HepG2 (cell line): ENCODE results near the gene DUS1L. TPM values are rescaled to one million over a fixed set of nuclear protein-coding genes. Genes with fewer than 3 reads are reported as not detected.

Experiments used
- AGO2 ChIP-seq: fragments of 200-400 bp; formaldehyde crosslinking; optimal IDR thresholded peaks from 2 replicates; pipeline ENCODE3; 2017; ENCODE audit warnings: mild to moderate bottlenecking, low read depth, low read length, moderate library complexity
- CEBPG ChIP-seq: IDR thresholded peaks from 2 replicates; pipeline ENCODE4 v1.6.1; 2016
- GLI4 ChIP-seq: sonication (generic); formaldehyde crosslinking; IDR thresholded peaks from 2 replicates; pipeline ENCODE4 v1.5.1; 2020; ENCODE audit warnings: missing genetic modification reagents, mild to moderate bottlenecking, moderate library complexity, borderline replicate concordance
- KMT2B ChIP-seq: IDR thresholded peaks from 2 replicates; pipeline ENCODE4 v1.6.1; 2016; ENCODE audit warnings: missing genetic modification reagents, missing compliant biosample characterization
- MED13 ChIP-seq: sonication (generic); formaldehyde crosslinking; IDR thresholded peaks from 2 replicates; pipeline ENCODE4 v1.5.0; 2020; ENCODE audit warnings: missing genetic modification reagents
- MIER3 ChIP-seq: IDR thresholded peaks from 2 replicates; pipeline ENCODE4 v1.6.1; 2016; ENCODE audit warnings: missing compliant biosample characterization, borderline replicate concordance
- MYC ChIP-seq: sonication (generic); formaldehyde crosslinking; IDR thresholded peaks from 2 replicates; pipeline ENCODE4 v1.9.0; 2021; ENCODE audit warnings: missing genetic modification reagents, borderline replicate concordance
- NFE2L1 ChIP-seq: sonication (generic); formaldehyde crosslinking; IDR thresholded peaks from 2 replicates; pipeline ENCODE4 v1.4.0; 2020; ENCODE audit warnings: missing genetic modification reagents, mild to moderate bottlenecking, borderline replicate concordance
- NFYC ChIP-seq: IDR thresholded peaks from 2 replicates; pipeline ENCODE4 v1.6.1; 2016; ENCODE audit warnings: missing genetic modification reagents, missing compliant biosample characterization
- SP5 ChIP-seq: IDR thresholded peaks from 2 replicates; pipeline ENCODE4 v1.6.1; 2016; ENCODE audit warnings: low read depth, borderline replicate concordance
- SPEN ChIP-seq: sonication (generic); formaldehyde crosslinking; IDR thresholded peaks from 2 replicates; pipeline ENCODE4 v1.5.1; 2020; ENCODE audit warnings: low read depth, mild to moderate bottlenecking, missing genetic modification reagents
- SRF ChIP-seq: IDR thresholded peaks from 2 replicates; pipeline ENCODE4 v1.6.1; 2011; ENCODE audit warnings: mild to moderate bottlenecking, low read depth, low read length, moderate library complexity
- ZFP90 ChIP-seq: sonication (generic); formaldehyde crosslinking; IDR thresholded peaks from 2 replicates; pipeline ENCODE4 v1.8.0; 2022; ENCODE audit warnings: missing genetic modification reagents, mild to moderate bottlenecking, inconsistent platforms, borderline replicate concordance
- ZKSCAN1 ChIP-seq: fragments of 150-350 bp; IDR thresholded peaks from 2 replicates; pipeline ENCODE4 v1.6.1; 2014; ENCODE audit warnings: low read length
- ZNF431 ChIP-seq: sonication (generic); formaldehyde crosslinking; IDR thresholded peaks from 2 replicates; pipeline ENCODE4 v1.9.0; 2022; ENCODE audit warnings: missing genetic modification reagents, low read depth, mild to moderate bottlenecking, borderline replicate concordance
- ZNF44 ChIP-seq: sonication (generic); formaldehyde crosslinking; IDR thresholded peaks from 2 replicates; pipeline ENCODE4 v1.5.1; 2020; ENCODE audit warnings: mild to moderate bottlenecking, missing genetic modification reagents
- ZNF460 ChIP-seq: sonication (generic); formaldehyde crosslinking; IDR thresholded peaks from 2 replicates; pipeline ENCODE4 v1.5.1; 2020; ENCODE audit warnings: missing genetic modification reagents, mild to moderate bottlenecking, borderline replicate concordance
- ZSCAN22 ChIP-seq: sonication (generic); formaldehyde crosslinking; IDR thresholded peaks from 2 replicates; pipeline ENCODE4 v1.4.0; 2020; ENCODE audit warnings: mild to moderate bottlenecking, missing genetic modification reagents
- polyA plus RNA-seq, 8 experiments: library from polyadenylated mRNA; depleted of rRNA in 3 of 8; stranded (reverse) in 7 of 8; unstranded in 1 of 8; fragments of >200 nt; fragmentation: Illumina TruSeq in 4 of 8; extraction: Trizol in 4 of 8; gene quantifications; 2 replicates each; pipeline versions ENCODE4 v1.2.1 to v1.2.3, GENCODE V29; 2011 to 2016; ENCODE audit warnings: low read depth in 4 of 8, missing spikeins in 1 of 8, mixed read lengths in 1 of 8; ENCODE audit not compliant: insufficient read depth in 1 of 8
- total RNA-seq, 5 experiments: library from RNA; depleted of rRNA; stranded (reverse); fragments of >200 nt; fragmentation: Illumina TruSeq; extraction: Trizol; gene quantifications; 2 replicates each; pipeline ENCODE4 v1.2.3, GENCODE V29; 2016; ENCODE audit warnings: low read depth in 1 of 5
- TF ChIP-seq, protein P1 (sequence below): sonication (generic); formaldehyde crosslinking; IDR thresholded peaks from 2 replicates; pipeline ENCODE4 v1.4.0; 2020; ENCODE audit warnings: missing genetic modification reagents
- TF ChIP-seq, protein P2 (sequence below): sonication (generic); formaldehyde crosslinking; IDR thresholded peaks from 2 replicates; pipeline ENCODE4 v1.5.0; 2020; ENCODE audit warnings: mild to moderate bottlenecking, missing genetic modification reagents
- TF ChIP-seq, protein P3 (sequence below): IDR thresholded peaks from 2 replicates; pipeline ENCODE4 v1.6.1; 2012; ENCODE audit warnings: low read length, improper control_type of control experiment

Gene DUS1L
- total and polyA plus RNA-seq, 2 of the 13 experiments (the other 11 are each of a cell fraction or from before 2014, with no cell fraction given), result 81.0 to 109 TPM

GRCh38 chr17:82051776-82052637 is 13.6 kb downstream of the DUS1L start, which contains the start of the genes GPS1 and RFNG (continued):
- TF ChIP-seq ZFP90 (0 out of 2 replicates have a peak, but pooled peaks have one; percentile 47), ZKSCAN1 (no peak), MYC (peak; percentile 34; the same call in 1 of the 2 replicates), GLI4 (no peak), MED13 (CRISPR knock-in tag) (0 out of 2 replicates have a peak, but pooled peaks have one; percentile 3), SP5 (peak; percentile 47), ZNF460 (CRISPR knock-in tag) (no peak), CEBPG (CRISPR knock-in tag) (no peak), ZNF44 (CRISPR knock-in tag) (no peak), ZSCAN22 (CRISPR knock-in tag) (no peak), AGO2 (peak; percentile 81), SPEN (CRISPR knock-in tag) (peak; percentile 67), ZNF431 (CRISPR knock-in tag) (no peak), NFE2L1 (CRISPR knock-in tag) (no peak), NFYC (no peak), MIER3 (CRISPR knock-in tag) (no peak), KMT2B (CRISPR knock-in tag) (peak; percentile 37; the same call in 1 of the 2 replicates), SRF (0 out of 2 replicates have a peak, but pooled peaks have one; percentile 4)
- TF ChIP-seq, protein P1, sequence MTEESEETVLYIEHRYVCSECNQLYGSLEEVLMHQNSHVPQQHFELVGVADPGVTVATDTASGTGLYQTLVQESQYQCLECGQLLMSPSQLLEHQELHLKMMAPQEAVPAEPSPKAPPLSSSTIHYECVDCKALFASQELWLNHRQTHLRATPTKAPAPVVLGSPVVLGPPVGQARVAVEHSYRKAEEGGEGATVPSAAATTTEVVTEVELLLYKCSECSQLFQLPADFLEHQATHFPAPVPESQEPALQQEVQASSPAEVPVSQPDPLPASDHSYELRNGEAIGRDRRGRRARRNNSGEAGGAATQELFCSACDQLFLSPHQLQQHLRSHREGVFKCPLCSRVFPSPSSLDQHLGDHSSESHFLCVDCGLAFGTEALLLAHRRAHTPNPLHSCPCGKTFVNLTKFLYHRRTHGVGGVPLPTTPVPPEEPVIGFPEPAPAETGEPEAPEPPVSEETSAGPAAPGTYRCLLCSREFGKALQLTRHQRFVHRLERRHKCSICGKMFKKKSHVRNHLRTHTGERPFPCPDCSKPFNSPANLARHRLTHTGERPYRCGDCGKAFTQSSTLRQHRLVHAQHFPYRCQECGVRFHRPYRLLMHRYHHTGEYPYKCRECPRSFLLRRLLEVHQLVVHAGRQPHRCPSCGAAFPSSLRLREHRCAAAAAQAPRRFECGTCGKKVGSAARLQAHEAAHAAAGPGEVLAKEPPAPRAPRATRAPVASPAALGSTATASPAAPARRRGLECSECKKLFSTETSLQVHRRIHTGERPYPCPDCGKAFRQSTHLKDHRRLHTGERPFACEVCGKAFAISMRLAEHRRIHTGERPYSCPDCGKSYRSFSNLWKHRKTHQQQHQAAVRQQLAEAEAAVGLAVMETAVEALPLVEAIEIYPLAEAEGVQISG, result peak; percentile 84
- TF ChIP-seq, protein P2, sequence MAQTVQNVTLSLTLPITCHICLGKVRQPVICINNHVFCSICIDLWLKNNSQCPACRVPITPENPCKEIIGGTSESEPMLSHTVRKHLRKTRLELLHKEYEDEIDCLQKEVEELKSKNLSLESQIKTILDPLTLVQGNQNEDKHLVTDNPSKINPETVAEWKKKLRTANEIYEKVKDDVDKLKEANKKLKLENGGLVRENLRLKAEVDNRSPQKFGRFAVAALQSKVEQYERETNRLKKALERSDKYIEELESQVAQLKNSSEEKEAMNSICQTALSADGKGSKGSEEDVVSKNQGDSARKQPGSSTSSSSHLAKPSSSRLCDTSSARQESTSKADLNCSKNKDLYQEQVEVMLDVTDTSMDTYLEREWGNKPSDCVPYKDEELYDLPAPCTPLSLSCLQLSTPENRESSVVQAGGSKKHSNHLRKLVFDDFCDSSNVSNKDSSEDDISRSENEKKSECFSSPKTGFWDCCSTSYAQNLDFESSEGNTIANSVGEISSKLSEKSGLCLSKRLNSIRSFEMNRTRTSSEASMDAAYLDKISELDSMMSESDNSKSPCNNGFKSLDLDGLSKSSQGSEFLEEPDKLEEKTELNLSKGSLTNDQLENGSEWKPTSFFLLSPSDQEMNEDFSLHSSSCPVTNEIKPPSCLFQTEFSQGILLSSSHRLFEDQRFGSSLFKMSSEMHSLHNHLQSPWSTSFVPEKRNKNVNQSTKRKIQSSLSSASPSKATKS (CRISPR knock-in tag), result no peak
- TF ChIP-seq, protein P3, sequence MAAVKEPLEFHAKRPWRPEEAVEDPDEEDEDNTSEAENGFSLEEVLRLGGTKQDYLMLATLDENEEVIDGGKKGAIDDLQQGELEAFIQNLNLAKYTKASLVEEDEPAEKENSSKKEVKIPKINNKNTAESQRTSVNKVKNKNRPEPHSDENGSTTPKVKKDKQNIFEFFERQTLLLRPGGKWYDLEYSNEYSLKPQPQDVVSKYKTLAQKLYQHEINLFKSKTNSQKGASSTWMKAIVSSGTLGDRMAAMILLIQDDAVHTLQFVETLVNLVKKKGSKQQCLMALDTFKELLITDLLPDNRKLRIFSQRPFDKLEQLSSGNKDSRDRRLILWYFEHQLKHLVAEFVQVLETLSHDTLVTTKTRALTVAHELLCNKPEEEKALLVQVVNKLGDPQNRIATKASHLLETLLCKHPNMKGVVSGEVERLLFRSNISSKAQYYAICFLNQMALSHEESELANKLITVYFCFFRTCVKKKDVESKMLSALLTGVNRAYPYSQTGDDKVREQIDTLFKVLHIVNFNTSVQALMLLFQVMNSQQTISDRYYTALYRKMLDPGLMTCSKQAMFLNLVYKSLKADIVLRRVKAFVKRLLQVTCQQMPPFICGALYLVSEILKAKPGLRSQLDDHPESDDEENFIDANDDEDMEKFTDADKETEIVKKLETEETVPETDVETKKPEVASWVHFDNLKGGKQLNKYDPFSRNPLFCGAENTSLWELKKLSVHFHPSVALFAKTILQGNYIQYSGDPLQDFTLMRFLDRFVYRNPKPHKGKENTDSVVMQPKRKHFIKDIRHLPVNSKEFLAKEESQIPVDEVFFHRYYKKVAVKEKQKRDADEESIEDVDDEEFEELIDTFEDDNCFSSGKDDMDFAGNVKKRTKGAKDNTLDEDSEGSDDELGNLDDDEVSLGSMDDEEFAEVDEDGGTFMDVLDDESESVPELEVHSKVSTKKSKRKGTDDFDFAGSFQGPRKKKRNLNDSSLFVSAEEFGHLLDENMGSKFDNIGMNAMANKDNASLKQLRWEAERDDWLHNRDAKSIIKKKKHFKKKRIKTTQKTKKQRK, result no peak
